K562 (cell line): Measurements from ENCODE around the gene DAP. TPM values are rescaled to one million over a fixed set of nuclear protein-coding genes. Genes with fewer than 3 reads are reported as not detected.

Experiments used
- ATAC-seq: fragments of 200-7000 bp; cut with Tn5 transposase; 3 replicates; pipeline ENCODE4 v1.9.1; 2020; ENCODE audit warnings: moderate library complexity
- BruUV-seq: library from RNA; stranded (reverse); fragments of 400-500 nt; replicated peaks from 2 replicates; lab custom pipeline; 2021; lab: Mats Ljungman, UMichigan
- CTCF ChIA-PET: fragments of 300-600 bp; formaldehyde crosslinking; extraction: SDS; loops from one replicate; lab custom pipeline; 2021; ENCODE audit warnings: low intra/inter-chr PET ratio; lab: Yijun Ruan, JAX
- POLR2A ChIA-PET: fragments of 300-600, 350-650 bp; sonication (Branson Sonifier 250); formaldehyde crosslinking; extraction: SDS; loops from one replicate; lab custom pipeline; 2021; ENCODE audit warnings: antibody characterized with exemption, inconsistent platforms; lab: Yijun Ruan, JAX
- DNase-seq, 4 experiments: peaks; one replicate each; pipeline versions ENCODE4 v3.0.0 to v3.0.0-alpha.2; 2011 to 2018; ENCODE audit warnings: low spot score in 3 of 4, mixed read lengths in 3 of 4; ENCODE audit errors: extremely low read depth in 1 of 4
- FAIRE-seq: peaks from 2 replicates; lab custom pipeline; 2011; peaks lifted over from hg19 to GRCh38; lab: Jason Lieb, UNC
- H2AFZ ChIP-seq: 2 replicates; pipeline ENCODE4 v1.6.0; 2011; ENCODE audit warnings: low read depth, low read length, control low read depth, inconsistent platforms
- H3K27ac ChIP-seq: fragments of 200-600 bp; 3 replicates; pipeline ENCODE4 v1.8.0; 2011; ENCODE audit warnings: low read depth, mild to moderate bottlenecking, control low read depth, inconsistent platforms, low read length, moderate library complexity, mixed read lengths; ENCODE audit errors: extremely low read depth
- H3K27me3 ChIP-seq, 2 experiments: fragments of 300-600 bp in 1 of 2; 2 replicates in 1 of 2; 3 replicates in 1 of 2; pipeline versions ENCODE4 v1.6.0 to v1.8.0; 2011; ENCODE audit warnings: inconsistent platforms in 2 of 2, low read length in 2 of 2, mild to moderate bottlenecking in 1 of 2, mixed read lengths in 1 of 2, moderate library complexity in 1 of 2; ENCODE audit not compliant: control insufficient read depth in 2 of 2, insufficient read depth in 2 of 2
- H3K36me3 ChIP-seq: fragments of 300-600 bp; 3 replicates; pipeline ENCODE4 v1.8.0; 2011; ENCODE audit warnings: mild to moderate bottlenecking, low read length, inconsistent platforms; ENCODE audit not compliant: control insufficient read depth, insufficient read depth
- H3K4me1 ChIP-seq, 2 experiments: fragments of 200-600 bp in 1 of 2; replicated peaks in 1 of 2; 2 replicates in 1 of 2; 3 replicates in 1 of 2; pipeline versions ENCODE4 v1.5.1 to v1.8.0; 2011; ENCODE audit warnings: inconsistent platforms in 2 of 2, low read length in 2 of 2, mild to moderate bottlenecking in 1 of 2, mixed read lengths in 1 of 2, moderate library complexity in 1 of 2; ENCODE audit not compliant: control insufficient read depth in 2 of 2, insufficient read depth in 2 of 2
- H3K4me2 ChIP-seq: 2 replicates; pipeline ENCODE4 v1.6.1; 2011; ENCODE audit warnings: low read length, control low read depth, inconsistent platforms, mixed read lengths; ENCODE audit not compliant: insufficient read depth
- H3K4me3 ChIP-seq: fragments of 200-600 bp; sonication (generic), shearing (Covaris generic); 2 replicates; pipeline ENCODE4 v1.5.1; 2016; ENCODE audit warnings: control low read depth, inconsistent platforms
- H3K79me2 ChIP-seq: fragments of 200-600 bp; 3 replicates; pipeline ENCODE4 v1.8.0; 2011; ENCODE audit warnings: low read length, inconsistent platforms; ENCODE audit not compliant: control insufficient read depth, insufficient read depth
- H3K9ac ChIP-seq, 2 experiments: 2 replicates each; pipeline versions ENCODE4 v1.6.0 to v1.6.1; 2011; ENCODE audit warnings: low read depth in 2 of 2, low read length in 2 of 2, control low read depth in 1 of 2, inconsistent platforms in 1 of 2, mild to moderate bottlenecking in 1 of 2, mixed read lengths in 1 of 2; ENCODE audit not compliant: insufficient read depth in 1 of 2
- H3K9me1 ChIP-seq: one replicate; pipeline ENCODE4 v1.6.0; 2011; ENCODE audit warnings: inconsistent platforms, mild to moderate bottlenecking, low read length, moderate library complexity; ENCODE audit not compliant: control insufficient read depth, insufficient read depth
- H3K9me3 ChIP-seq: replicated peaks from 2 replicates; pipeline ENCODE4 v1.5.1; 2011; ENCODE audit warnings: low read depth, low read length, inconsistent platforms; ENCODE audit not compliant: control insufficient read depth, insufficient read depth
- H4K20me1 ChIP-seq: replicated peaks from 2 replicates; pipeline ENCODE4 v1.6.1; 2011; ENCODE audit warnings: low read length, inconsistent platforms, mixed read lengths; ENCODE audit not compliant: control insufficient read depth, insufficient read depth
- ATF7 ChIP-seq: fragments of 450-650 bp; IDR thresholded peaks from 2 replicates; pipeline ENCODE4 v1.7.1; 2014; ENCODE audit warnings: mild to moderate bottlenecking, moderate library complexity
- ESRRA ChIP-seq: fragments of 450-650 bp; IDR thresholded peaks from 2 replicates; pipeline ENCODE4 v1.6.1; 2014; ENCODE audit warnings: low read depth, mild to moderate bottlenecking, moderate library complexity, borderline replicate concordance
- KLF16 ChIP-seq: IDR thresholded peaks from 2 replicates; pipeline ENCODE4 v1.6.1; 2016; ENCODE audit warnings: antibody characterized with exemption
- MEF2A ChIP-seq: IDR thresholded peaks from 2 replicates; pipeline ENCODE4 v1.6.1; 2011; ENCODE audit warnings: low read depth, mild to moderate bottlenecking, low read length, moderate library complexity; ENCODE audit not compliant: control insufficient read depth
- NR2C1 ChIP-seq, 2 experiments: fragments of 450-650 bp; IDR thresholded peaks; 2 replicates each; pipeline ENCODE4 v1.6.1; 2017; ENCODE audit warnings: mild to moderate bottlenecking in 2 of 2, antibody characterized with exemption in 1 of 2, inconsistent platforms in 1 of 2, missing compliant biosample characterization in 1 of 2, missing genetic modification characterization in 1 of 2
- SIN3A ChIP-seq, 2 experiments: fragments of 150-350 bp in 1 of 2; IDR thresholded peaks; 2 replicates each; pipeline ENCODE4 v1.6.1; 2011 to 2016; ENCODE audit warnings: borderline replicate concordance in 2 of 2, low read depth in 2 of 2, low read length in 2 of 2, mild to moderate bottlenecking in 2 of 2, moderate library complexity in 2 of 2; ENCODE audit not compliant: control insufficient read depth in 1 of 2
- SP1 ChIP-seq: sonication (generic); formaldehyde crosslinking; IDR thresholded peaks from 2 replicates; pipeline ENCODE4 v1.8.1; 2022; ENCODE audit warnings: mild to moderate bottlenecking, missing genetic modification reagents
- STAT5A ChIP-seq: IDR thresholded peaks from 2 replicates; pipeline ENCODE4 v1.6.1; 2012; ENCODE audit warnings: low read length, inconsistent platforms, borderline replicate concordance
- TCF3 ChIP-seq: sonication (generic); formaldehyde crosslinking; IDR thresholded peaks from 2 replicates; pipeline ENCODE4 v1.4.0; 2020; ENCODE audit warnings: mild to moderate bottlenecking, missing genetic modification reagents
- WHSC1 ChIP-seq: IDR thresholded peaks from one replicate; pipeline ENCODE4 v1.6.1; 2012; ENCODE audit warnings: low read length, control low read depth, inconsistent platforms
- ZEB2 ChIP-seq: fragments of 450-650 bp; IDR thresholded peaks from 2 replicates; pipeline ENCODE4 v1.6.1; 2016
- WGBS: fragments of 100-300 bp; shearing (Covaris generic); methylation state at CpG from one replicate; pipeline ENCODE4 v1.1.6; 2016; ENCODE audit warnings: low coverage, mixed read lengths; ENCODE audit not compliant: insufficient coverage; ENCODE audit errors: missing lambda C conversion rate; 5-methylcytosine and 5-hydroxymethylcytosine counted together
- in situ Hi-C: fragments of 300-500 bp; cut with MboI; formaldehyde crosslinking; loops from 4 replicates; pipeline ENCODE4 v1.15.0; 2018; ENCODE audit warnings: inconsistent platforms, mixed read lengths
- intact Hi-C: fragments of 100-400 bp; cut with micrococcal nuclease; formaldehyde crosslinking; loops from 2 replicates; pipeline ENCODE4 v1.14.2; 2022
- polyA plus RNA-seq, 8 experiments: library from polyadenylated mRNA; depleted of rRNA in 4 of 8; stranded (reverse) in 5 of 8; unstranded in 3 of 8; fragments of >200 nt; fragmentation: Nextera tagmentation in 2 of 8; fragmentation: Illumina TruSeq in 1 of 8; extraction: Ambion mirVana in 2 of 8; extraction: Trizol in 1 of 8; gene quantifications; 2 replicates each; pipeline versions ENCODE4 v1.2.1 to v1.2.3, GENCODE V29; 2011 to 2014; ENCODE audit warnings: inconsistent platforms in 1 of 8, missing spikeins in 1 of 8
- total RNA-seq, 7 experiments: library from RNA; depleted of rRNA in 6 of 7; stranded (reverse); fragments of >200 nt in 6 of 7; fragmentation: Illumina TruSeq in 2 of 7; extraction: Trizol in 2 of 7; gene quantifications; 2 replicates each; pipeline versions ENCODE4 v1.2.1 to v1.2.3, GENCODE V29; 2011 to 2021; ENCODE audit warnings: low replicate concordance in 1 of 7
- TF ChIP-seq, protein P1 (sequence below): sonication (generic); formaldehyde crosslinking; IDR thresholded peaks from 2 replicates; pipeline ENCODE4 v1.9.0; 2022; ENCODE audit warnings: mild to moderate bottlenecking, missing genetic modification reagents

The DAP gene
- total and polyA plus RNA-seq, 9 of the 15 experiments (the other 6 are each of a cell fraction or from before 2014, with no cell fraction given), result 14.1 to 151 (median 34.5) TPM

- FAIRE-seq (no peak), ATAC-seq (no peak), DNase-seq (no peak)
- intact Hi-C loops (no loop called here), in situ Hi-C loops (no loop called here)
- peaks cover 63% of the 10 kb centered on the region for H3K79me2 ChIP-seq
- no peak overlapping the region for H3K4me3 ChIP-seq
- H4K20me1 ChIP-seq, result no peaks in the 10 kb centered on the region
- peak overlapping the region; percentile 25; the same call in 1 of the 3 replicates for H3K27ac ChIP-seq
- peaks cover 23 to 54% of the 10 kb centered on the region in 2 experiments for H3K4me1 ChIP-seq
- H3K36me3 ChIP-seq, result peaks cover 71% of the 10 kb centered on the region
- POLR2A ChIA-PET, result interaction anchor here (3.1 kb wide), 1 partner anchor 25 kb away, joined by 10 read pairs; the partner anchor contains the start of gene DAP
- no peak overlapping the region for H3K4me2 ChIP-seq
- TF ChIP-seq, protein P1, sequence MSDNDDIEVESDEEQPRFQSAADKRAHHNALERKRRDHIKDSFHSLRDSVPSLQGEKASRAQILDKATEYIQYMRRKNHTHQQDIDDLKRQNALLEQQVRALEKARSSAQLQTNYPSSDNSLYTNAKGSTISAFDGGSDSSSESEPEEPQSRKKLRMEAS (CRISPR knock-in tag), result no peak
- peak; percentile 21 for TF ChIP-seq WHSC1
- H3K9me1 ChIP-seq, result no peaks in the 10 kb centered on the region
- CTCF ChIA-PET, result no interaction called here
- H3K27me3 ChIP-seq, result no peaks in the 10 kb centered on the region
- H3K9me3 ChIP-seq, result peaks cover 14% of the 10 kb centered on the region; the same call in 1 of the 2 replicates
- no TSS peak for BruUV-seq
- peak overlapping the region; percentile 24 to 84; a peak in 2 of 4 replicates for H3K9ac ChIP-seq
- 77% methylated on average over 11 of the region's 11 CpGs for WGBS
- H2AFZ ChIP-seq, result no peak overlapping the region
Observed at GRCh38 chr5:10736354-10736753, 24.7 kb downstream of the DAP start.

DNA sequence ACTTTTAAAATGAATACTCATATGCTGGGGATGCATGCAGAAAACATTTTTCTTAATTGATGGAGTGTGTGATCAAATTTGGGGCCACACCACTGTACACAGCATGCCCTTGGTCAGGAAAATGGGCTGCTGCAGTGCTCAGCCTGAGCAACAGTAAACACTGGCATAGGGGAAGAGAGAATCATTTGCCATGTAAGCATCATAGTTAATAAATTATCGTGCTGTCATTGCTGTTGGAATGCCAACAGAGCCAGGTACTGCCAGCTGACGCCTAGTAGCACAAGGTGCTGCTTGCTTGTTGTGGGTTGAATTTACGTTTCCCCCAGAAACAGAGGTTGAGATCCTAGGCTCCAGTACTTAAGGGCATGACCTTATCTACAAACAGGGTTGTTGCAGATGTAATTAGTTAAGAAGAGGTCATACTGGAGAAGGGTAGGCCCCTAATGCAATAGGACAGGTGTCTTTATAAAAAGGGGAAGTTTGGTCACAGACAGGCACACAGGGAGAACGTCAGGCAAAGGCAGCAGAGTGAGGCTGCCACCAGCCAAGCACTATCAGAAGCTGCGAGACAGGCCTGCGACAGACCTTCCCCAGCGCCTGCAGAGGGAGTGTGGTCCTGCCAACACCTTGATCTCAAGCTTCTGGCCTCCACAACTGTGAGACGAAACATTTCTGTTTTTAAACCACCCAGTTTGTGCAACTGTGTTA, 25.3 kb downstream of the DAP start:
- Histone ChIP-seq H3K9ac (peak overlapping the region in 1 of 2 experiments; percentile 84; a peak in 1 of 4 replicates), H3K4me2 (no peak overlapping the region; the same call in 1 of the 2 replicates), H2AFZ (no peak overlapping the region), H4K20me1 (no peaks in the 10 kb centered on the region), H3K9me3 (peaks cover 9% of the 10 kb centered on the region; the same call in 1 of the 2 replicates), H3K27me3 (no peaks in the 10 kb centered on the region), H3K79me2 (peaks cover 61% of the 10 kb centered on the region), H3K27ac (peak overlapping the region; percentile 25; the same call in 2 of the 3 replicates), H3K4me3 (no peak overlapping the region), H3K9me1 (no peaks in the 10 kb centered on the region), H3K36me3 (peaks cover 68% of the 10 kb centered on the region), H3K4me1 (peaks cover 23 to 54% of the 10 kb centered on the region in 2 experiments)
- FAIRE-seq (no peak), DNase-seq (peak in 2 of 4 experiments; percentile 35 to 70), ATAC-seq (peak; percentile 68)
- WGBS, result 32% methylated on average over 8 of the region's 8 CpGs
- intact Hi-C loops, result loop anchor here (2.0 kb wide), 2 partner anchors 25 to 33 kb away; partner anchors contain the start of gene DAP
- in situ Hi-C loops, result no loop called here
- POLR2A ChIA-PET, result interaction anchor here (0.6 to 3.1 kb wide), 6 partner anchors 10 to 31 kb away, joined by 3 to 21 read pairs (median 7); partner anchors contain the start of gene DAP
- BruUV-seq, result no TSS peak
- CTCF ChIA-PET, result no interaction called here
- no peak for TF ChIP-seq SIN3A (IDR thresholded peaks at IDR 0.05; ENCODE audit: borderline replicate concordance in 2 of 2, control insufficient read depth in 1 of 2, low read depth in 2 of 2, low read length in 2 of 2)
- no peak for TF ChIP-seq STAT5A
- TF ChIP-seq ZEB2, result peak; percentile 71
- TF ChIP-seq KLF16, result 0 out of 2 replicates have a peak, but pooled peaks have one; percentile 11
- TF ChIP-seq ATF7, result 0 out of 2 replicates have a peak, but pooled peaks have one; percentile 11
- TF ChIP-seq SP1, result 0 out of 2 replicates have a peak, but pooled peaks have one; percentile 33
- TF ChIP-seq MEF2A, result no peak
- TF ChIP-seq NR2C1 (IDR thresholded peaks at IDR 0.05), result no peak
- 0 out of 2 replicates have a peak, but pooled peaks have one; percentile 11 for TF ChIP-seq NR2C1 (tag; IDR thresholded peaks at IDR 0.05)
- peak; percentile 22; the same call in 1 of the 2 replicates for TF ChIP-seq ESRRA
- 0 out of 2 replicates have a peak, but pooled peaks have one; percentile 26 for TF ChIP-seq TCF3 (CRISPR knock-in tag)
